Right renal cortex interstitium (tissue), 3 donors: ENCODE results near the gene QRFP. TPM values are rescaled to one million over a fixed set of nuclear protein-coding genes. Genes with fewer than 3 reads are reported as not detected.
"Not testable (repeated sequence)": the region's sequence is repeated elsewhere in the genome, so short reads cannot be mapped to it uniquely, and the experiment has no call there.

ENCODE experiments used
- DNase-seq, 3 donors: peaks; one replicate each; pipeline ENCODE4 v3.0.0-alpha.2; 2013; ENCODE audit warnings: low read depth in 3 of 3, low spot score in 2 of 3
- polyA plus RNA-seq, 3 donors: library from polyadenylated mRNA; unstranded; fragments of 120-200 nt; gene quantifications; one replicate each; pipeline ENCODE4 v1.2.1, GENCODE V29; 2013; ENCODE audit not compliant: insufficient read length in 3 of 3

QRFP gene
- polyA plus RNA-seq, 3 donors: 0.47 to 0.69 (median 0.50) TPM

DNA sequence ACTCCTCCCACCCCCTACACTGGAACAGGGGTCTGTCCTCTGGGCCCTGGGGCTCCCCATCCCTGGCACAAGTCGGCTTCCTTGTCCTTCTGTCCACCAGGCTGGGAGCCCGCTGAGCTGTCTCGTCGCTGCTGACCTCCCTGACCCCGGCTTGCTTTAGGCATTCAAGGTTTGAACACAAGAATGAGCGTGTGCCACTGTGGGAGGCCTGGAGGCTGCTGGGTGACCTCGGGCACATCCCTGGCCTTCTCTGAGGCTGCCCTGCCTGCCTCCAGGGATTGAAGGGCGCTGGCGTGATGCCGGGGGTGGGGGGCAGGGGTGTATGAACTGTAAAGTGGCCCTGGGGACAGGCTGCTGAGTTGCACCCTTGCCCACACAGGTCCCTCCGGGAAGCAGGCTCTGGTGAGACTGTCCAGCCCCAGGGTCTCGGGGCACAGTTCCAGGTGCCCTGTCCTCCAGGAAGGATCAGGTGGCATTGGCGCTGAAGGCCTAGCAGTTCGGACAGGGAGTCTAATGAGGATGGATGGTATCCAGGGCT is 24.2 kb upstream of the QRFP start:
- no peak for DNase-seq

DNA sequence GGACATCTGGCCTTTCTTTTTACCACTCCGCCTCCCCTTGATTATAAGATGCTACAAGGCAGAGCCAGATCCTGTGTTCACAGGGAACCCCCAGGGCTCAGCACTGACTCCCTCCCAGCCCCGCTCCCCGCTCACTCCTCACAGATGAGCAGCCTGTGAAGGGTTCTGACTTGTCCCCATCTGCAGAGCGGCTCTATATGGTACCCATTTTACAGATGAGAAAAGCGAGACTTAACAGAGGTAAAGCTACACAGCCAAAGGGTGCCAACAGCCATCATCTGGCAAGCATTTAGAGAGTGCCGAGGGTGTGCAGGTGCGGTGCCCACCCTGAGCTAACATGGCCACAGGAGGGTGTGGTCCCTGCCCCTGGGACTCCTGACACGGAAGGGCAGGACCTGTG is 23.6 kb upstream of the QRFP start:
- no peak for DNase-seq

DNA sequence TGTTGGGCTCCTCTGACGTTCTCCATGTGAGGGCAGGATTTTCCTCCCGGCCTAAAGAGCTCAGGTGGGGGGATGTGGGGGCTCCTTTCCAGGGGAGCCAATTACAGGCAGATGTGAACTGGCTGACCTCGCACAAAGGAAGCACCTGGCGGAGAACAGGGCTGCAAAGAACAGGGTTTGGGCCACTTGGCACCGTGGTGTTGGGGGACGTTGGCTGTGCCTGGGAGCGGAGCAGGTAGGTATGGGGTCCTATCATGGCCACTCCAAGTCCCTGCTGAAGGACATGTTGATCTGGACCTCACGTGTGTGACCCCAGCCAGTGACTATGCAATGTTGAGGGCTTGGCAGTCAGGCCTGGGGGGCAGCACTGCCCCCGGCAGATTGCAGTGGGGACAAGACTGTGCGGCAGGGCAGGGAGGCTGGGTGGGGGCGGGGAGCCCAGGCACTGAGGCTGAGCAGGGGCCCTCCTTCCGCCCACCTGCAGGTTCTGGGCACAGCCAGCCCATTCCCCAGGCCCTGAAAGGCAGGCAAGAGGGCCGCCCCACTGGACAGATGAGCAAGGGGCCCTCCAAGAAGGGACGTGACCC is 23.0 kb upstream of the QRFP start:
- DNase-seq: no peak

DNA sequence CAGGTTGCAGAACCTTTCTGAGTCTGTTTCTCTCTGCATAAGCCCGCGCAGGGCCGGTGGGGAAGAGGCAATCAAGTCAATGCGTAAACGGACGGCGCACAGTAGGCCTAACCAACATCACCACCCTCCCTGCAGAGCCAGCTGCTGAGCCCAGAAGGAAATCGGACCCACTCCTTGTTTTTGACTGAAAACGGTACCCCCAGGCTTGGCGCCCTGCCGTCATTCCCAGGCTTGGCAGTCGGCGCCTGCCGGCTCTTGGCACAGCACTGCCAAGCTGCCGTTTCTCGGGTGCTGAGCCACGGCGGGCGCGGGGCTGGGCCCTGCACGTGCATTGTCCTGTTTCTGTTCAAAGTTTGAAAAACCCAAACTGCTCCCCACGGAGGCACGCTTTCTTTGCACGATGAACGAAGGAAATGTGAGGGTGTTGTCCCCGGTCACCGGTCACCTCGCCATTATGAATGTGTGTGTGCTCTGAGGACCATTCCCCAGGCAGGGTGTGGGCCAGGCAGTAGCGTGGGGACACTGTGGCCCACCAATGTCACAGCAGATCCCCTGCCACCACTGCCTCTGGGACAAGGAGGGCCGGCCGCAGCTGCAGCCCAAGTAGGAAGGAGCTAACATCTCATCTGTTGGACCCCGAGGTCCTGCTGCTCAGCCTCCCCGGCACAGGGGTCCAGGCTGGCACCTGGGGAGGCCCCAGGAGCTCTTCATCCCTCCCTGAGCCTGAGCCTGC is 22.4 kb upstream of the QRFP start:
- no peak for DNase-seq

DNA sequence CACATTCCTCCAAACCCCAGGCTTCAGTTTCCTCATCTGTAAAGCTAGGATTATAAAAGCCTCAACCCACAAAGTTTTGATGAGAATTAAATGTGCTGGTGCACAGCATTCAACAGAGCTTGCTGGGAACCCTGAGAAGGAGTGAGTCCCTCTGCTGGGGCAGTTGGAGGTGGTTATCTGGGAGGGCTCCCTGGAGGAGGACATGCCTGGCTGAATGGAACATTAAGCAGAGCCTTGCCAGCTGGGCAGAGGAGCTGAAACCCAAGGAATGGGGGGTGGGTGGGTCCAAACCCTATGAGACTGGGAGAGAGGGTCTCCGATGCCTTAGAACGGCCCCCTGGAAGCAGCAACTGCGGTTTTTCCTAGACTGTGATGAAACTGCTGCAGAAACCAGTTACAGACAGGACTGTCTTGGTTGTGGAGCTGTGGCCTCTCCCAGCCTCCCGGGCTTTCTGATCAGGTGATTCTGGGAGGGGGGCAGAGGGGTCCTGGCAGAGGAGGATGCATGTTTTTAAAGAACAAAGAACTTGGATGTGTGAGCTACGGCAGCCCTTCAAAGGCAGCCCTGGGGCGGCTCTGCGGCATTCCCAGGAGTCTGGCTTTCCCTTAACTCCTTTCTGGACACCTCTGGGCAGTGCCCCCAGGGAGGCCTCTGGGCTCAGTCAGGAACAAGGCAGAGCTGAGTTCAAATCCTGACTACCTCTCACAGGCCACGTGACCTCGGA is 21.7 kb upstream of the QRFP start:
- DNase-seq: no peak

DNA sequence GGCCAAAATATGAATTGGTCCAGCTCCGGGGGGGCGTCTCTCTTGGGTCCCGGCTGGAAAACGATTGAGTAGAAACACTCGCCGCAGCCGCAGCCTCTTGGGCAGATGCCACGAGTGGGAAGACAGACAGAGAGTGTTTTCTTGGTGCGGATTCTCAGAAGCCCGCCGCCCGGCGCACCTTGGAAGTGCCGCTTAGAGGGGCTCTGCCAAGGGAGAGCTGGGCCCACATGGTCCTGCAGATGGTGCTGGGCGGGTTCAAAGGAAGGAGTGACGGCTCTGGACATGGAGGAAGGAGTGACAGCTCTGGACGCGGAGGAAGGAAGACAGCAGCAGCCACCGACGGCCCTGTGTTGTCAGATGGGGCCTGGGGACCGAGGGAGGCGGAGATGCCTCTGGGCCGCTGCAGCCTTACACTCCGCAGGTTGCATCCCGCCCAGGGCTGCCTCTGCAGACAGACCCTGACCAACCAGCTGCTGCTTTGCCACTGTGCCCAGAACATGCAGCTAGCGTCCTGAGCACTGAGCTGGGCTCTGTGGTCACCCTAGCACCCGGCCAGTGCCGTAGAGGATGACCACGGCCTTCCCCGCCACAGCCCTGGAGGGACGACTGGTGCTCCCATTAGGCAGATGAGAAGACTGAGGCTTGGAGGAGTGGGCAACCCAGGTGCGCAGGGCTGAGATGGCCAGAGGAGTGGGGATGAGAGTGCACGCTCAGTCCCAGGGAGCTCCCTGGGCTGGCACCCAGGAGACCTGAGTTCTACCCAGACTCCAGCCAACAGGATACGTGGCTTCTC is 20.8 kb upstream of the QRFP start:
- DNase-seq: no peak

DNA sequence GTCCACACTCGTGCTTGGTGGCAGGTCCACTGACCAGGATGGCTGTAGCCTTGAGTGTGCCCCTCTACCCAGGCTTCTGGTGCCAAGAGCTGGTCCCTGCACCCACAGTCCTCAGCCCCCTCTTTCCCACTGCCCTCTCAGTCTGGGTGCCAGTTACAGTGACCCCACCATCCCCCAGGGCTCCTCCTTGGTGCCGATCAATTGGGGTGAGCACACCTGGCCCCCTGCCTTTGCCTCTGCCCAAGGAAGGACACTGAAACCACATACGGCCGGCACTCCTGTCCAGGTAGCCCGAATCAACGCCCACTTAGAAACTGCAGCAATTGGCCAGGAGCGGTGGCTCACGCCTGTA is 18.5 kb upstream of the QRFP start:
- no peak for DNase-seq

DNA sequence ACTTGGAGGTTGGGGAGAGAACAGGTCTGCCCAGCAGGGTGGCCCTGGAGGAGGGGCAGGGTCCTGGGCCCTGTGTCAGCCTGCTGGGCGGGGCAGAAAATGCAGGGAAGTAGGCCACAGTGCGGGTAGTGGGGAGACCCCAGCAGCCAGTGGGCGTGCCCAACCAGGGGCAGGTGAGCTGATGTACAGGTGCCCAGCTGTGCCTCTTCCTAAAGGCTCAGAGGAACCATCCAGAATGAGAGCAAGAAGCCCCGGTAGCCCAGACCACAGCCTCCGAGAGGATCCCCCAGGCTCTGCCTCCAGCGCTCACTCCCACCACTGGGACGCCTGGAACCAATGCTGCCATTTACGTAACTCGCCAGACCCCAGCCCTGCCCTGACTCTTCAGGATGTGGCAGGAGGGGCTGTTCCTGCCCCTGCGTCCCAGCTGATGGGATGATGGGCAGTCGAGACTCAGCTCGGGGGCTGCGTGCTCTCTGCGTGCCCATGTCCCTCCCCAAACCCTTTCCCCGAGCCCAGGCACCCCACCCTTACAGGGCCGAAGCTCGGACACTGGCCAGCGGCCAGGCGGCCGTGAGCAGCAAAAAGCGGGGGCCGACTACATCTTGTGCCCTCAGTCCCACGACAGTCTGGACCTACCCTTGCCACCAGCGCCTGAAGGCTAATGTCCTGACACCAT is 17.9 kb upstream of the QRFP start:
- no peak for DNase-seq

DNA sequence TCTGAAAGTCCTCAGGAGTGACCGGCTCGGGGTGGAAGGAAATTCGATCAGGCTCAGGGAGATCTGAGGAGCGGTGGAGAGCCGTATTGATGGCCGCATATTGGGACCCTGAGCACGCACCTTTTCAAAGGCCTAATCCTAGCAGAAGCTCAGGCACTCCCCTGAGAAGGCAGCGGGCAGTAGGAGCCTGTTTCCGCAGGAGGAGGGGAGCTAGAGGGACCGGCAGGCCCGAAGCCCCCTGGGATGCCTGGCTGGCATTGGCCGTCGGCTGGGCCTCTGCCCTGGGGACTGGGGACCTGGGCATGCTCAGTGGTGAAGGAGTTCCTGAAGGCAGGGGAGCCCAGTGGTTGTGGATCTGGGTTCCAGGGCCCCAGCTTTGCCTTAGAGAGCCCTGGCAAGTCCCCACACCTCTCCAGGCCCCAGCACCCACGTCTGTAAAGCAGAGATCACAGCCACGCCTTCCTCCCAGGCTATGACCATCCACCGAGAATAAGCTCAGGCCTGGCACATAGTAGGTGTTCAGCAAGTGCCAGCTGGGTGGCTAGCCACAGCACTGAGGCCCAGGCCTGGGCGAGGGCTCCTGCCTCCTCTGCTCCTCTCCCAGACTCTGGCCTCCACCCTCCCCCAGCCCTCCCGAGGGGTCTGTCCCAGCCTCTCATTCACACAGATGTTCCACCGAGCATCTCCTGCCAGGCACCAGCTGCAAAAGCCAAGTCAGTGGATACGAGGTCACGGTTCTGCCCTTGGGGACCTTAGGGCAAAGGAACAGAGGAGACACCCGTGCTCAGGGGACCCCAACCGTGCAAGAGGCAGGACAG is 17.2 kb upstream of the QRFP start:
- DNase-seq: no peak

DNA sequence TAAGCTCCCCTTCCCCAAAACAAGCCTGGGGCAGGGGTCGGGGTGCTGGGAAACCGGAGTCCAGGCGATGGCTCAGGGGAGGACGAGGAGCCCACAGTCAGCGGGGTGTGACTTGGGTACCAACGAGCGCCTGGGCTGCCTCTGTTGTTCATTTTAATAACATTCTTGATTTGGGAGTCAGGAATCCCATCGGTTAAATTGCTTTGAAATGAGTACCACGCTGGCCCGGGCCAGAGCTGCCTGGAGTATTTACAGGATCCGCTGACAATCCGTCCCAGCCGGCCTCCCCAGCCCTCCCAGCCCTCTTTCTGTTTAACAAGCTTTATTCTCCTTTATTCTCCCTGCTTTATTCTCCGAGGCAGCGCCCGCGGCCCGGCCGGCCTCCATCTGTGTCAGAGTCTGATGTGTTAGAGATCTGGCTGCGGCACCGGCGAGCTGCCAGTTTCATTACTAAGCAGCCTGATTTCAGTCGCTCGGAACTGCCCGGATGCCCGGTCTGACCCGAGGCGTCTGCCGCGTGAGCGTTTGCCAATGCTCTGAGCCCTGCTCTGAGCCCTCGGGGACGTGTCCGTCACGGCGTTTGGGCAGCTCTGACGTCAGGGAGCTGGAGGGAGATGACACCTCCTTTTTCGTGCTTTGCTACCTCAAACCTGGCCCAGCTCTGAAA is 16.5 kb upstream of the QRFP start:
- DNase-seq: peak in 1 of 3 donors; percentile 67

DNA sequence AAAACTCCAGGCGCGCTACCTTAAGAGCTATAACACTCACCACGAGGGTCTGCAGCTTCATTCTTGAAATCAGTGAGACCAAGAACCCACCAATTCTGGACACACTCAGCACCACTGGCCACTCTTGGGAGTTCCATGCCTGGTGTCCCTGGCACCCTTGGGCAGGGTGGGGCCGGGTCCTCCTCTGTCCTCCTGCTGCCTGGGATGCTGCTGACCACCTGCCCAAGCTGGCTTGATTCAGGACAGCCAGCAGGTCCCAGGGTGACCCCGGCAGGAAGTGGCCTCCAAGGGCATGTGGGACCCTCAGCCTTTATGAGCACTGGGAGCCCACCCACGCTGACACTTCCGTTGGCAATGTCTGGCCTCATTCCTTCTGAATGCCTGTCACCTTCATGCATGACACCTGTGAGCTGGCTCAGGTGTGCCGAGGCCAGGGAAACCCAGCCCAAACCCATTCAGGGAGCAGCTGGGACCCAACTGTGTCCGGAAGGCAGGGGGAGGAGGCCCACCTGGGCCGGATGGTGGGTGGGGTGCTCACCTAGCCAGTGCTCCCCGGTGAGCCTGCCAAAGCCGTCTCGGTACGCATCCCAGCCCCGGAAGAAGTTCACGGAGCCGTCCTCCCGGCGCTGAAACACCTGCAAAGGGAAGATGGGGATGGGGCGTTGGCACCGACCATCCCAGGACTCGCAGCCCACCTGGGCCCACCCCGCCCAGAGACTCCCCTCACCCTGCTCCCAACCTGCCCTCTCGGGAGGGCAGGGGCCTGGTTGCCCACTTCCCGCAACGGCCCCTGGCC is 14.8 kb upstream of the QRFP start:
- DNase-seq: no peak

DNA sequence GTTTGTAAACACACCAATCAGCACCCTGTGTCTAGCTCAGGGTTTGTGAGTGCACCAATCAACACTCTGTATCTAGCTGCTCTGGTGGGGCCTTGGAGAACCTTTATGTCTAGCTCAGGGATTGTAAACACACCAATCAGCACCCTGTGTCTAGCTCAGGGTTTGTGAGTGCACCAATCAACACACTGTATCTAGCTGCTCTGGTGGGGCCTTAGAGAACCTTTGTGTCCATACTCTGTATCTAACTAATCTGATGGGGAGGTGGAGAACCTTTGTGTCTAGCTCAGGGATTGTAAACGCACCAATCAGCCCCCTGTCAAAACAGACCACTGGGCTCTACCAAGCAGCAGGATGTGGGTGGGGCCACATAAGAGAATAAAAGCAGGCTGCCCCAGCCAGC is 14.1 kb upstream of the QRFP start:
- not testable (repeated sequence) for DNase-seq

DNA sequence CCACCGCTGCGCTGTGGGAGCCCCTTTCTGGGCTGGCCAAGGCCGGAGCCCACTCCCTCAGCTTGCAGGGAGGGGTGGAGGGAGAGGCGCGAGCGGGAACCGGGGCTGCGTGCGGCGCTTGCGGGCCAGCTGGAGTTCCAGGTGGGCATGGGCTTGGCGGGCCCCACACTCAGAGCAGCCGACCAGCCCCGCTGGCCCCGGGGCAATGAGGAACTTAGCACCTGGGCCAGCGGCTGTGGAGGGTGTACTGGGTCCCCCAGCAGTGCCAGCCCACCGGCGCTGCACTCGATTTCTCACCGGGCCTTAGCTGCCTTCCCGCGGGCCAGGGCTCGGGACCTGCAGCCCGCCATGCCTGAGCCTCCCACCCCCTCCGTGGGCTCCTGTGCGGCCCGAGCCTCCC is 13.4 kb upstream of the QRFP start:
- DNase-seq: not testable (repeated sequence)

DNA sequence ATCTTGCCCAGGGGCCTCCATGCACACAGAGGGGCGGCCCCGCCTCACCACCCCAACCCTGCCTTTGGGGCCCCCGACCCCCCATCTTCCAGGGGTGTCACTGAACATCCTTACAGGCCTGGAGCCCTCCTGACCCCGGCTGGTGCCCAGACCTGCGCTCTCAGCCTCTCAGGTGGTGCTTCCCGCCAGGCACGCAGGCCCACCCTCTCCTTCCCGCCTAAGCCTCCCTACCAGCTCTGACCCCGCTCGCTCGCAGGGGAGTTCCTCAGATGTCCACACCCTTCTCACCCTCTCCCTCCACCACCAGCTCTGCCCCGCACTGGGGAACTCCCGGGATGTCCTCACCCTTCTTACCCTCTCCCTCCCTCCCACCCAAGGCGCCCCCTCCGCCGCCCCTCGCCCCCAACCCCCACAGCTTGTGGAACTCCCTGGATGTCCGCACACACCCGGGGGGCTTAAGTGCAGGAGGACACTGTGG is 12.3 kb upstream of the QRFP start:
- no peak for DNase-seq

DNA sequence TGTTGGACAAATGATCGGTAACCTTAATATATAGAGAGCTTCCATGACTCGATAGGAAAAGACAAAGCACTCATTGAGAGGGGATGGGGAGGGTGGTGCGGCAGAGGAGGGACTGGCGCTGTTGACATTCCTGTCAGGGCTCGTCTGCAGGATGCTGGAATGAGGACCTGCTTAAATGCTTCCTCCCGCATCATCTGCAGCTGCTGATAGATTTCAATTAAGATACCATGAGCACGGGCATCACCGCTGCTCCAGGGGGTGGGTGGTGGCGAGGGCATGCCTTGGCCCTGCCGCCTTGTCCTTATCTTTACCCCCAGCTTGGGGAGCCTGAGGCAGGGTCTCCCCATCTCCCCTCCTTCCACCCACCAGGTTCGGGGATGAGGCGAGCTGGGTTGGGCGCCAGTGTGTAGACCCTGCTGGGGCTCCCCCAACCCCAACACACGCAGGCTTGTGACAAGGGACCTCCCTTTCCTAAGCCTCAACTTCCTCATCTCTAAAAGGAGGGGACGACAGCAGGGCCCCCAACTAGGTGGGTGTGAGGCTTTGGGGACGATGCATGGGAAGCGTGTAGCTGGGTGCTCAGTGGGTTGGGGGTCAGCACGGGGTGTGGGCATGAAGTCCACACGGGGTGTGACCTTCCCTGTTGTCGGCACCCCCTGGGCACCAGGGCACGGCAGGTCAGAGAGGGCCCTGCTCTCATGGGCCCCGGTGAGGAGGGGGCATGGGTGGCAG is 11.7 kb upstream of the QRFP start:
- DNase-seq: no peak

DNA sequence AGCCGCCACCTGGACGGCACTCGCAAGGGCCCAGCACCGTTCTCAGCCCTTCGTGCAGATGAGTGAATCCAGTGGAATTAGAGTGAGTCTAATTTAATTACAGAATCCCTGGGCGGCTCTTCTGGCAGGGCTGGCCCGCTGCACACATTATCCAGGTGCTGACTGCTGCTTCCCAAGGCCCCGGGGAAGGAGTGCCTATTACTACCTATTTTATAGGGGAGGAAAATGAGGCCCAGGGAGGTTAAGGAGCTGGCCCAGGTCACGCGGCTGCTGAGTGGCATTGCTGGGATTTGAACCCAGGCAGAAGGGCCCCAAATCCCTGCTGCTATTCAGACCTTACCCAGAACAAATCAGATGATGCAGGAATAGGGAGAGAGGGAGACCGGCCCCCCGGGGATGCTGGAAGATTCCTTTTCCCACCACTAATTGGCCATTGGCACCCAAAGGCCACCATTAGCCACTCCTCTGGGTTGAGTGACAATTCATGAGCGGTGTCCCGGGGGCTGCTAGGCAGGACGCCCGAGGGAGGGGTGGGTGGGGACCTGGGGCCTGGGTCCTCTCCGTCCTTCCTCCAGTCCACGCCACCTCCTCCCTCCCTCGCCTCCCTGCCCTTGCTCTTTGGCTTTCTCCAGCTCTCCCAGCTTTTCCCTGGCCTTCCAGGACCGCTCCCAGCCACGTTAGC is 10.3 kb upstream of the QRFP start:
- DNase-seq: no peak
